Loucy (cell line): ENCODE results near the gene MAD1L1.

ENCODE experiments used
- CTCF ChIP-seq: fragments of 200-600 bp; sonication (generic); conservative IDR thresholded peaks from 2 replicates; pipeline ENCODE4 v1.5.1; 2014; ENCODE audit warnings: mild to moderate bottlenecking, antibody characterized with exemption, low read length
- EZH2phosphoT487 ChIP-seq: fragments of 200-600 bp; IDR thresholded peaks from 2 replicates; pipeline ENCODE4 v1.6.1; 2018; ENCODE audit warnings: antibody characterized with exemption, mild to moderate bottlenecking, moderate library complexity, borderline replicate concordance

- no peak for TF ChIP-seq CTCF
- no peak for TF ChIP-seq EZH2phosphoT487
Observed at GRCh38 chr7:2217206-2217605, 15.5 kb downstream of the MAD1L1 start.
